ENCODE results near the gene HAS3.
A peak's percentile ranks its signal among the peaks of the same experiment; 100 is the strongest.

HAS3 gene

GRCh38 chr16:69132424-69133252 is 27.2 kb downstream of the HAS3 start, which contains the start of the genes CHTF8 and UTP4 (continued):
- TF ChIP-seq ZNF132 (tag by site-specific recombination; IDR thresholded peaks at IDR 0.05; ENCODE audit: borderline replicate concordance) (no peak), ZNF585B (tag by site-specific recombination; IDR thresholded peaks at IDR 0.05) (no peak), ZNF777 (tag by site-specific recombination; IDR thresholded peaks at IDR 0.05; ENCODE audit: borderline replicate concordance) (no peak), ZXDB (tag by site-specific recombination; IDR thresholded peaks at IDR 0.05) (peak; percentile 56), ZBTB6 (tag by site-specific recombination; IDR thresholded peaks at IDR 0.05) (no peak), ZNF654 (tag by site-specific recombination; IDR thresholded peaks at IDR 0.05; ENCODE audit: low read depth) (no peak), ATF2 (tag by site-specific recombination; IDR thresholded peaks at IDR 0.05; ENCODE audit: low read depth) (no peak), KLF1 (tag by site-specific recombination; IDR thresholded peaks at IDR 0.05) (0 out of 2 replicates have a peak, but pooled peaks have one; percentile 43), SP7 (tag by site-specific recombination; IDR thresholded peaks at IDR 0.05) (peak; percentile 32), FEZF1 (tag by site-specific recombination; IDR thresholded peaks at IDR 0.05) (no peak), ELK4 (IDR thresholded peaks at IDR 0.05; ENCODE audit: borderline replicate concordance, low read depth, low read length) (no peak), ZSCAN16 (tag by site-specific recombination; IDR thresholded peaks at IDR 0.05) (no peak), ZBTB20 (tag by site-specific recombination; IDR thresholded peaks at IDR 0.05) (peak; percentile 40; the same call in 1 of the 2 replicates), ZNF146 (tag by site-specific recombination; IDR thresholded peaks at IDR 0.05) (no peak), ZNF830 (tag by site-specific recombination; IDR thresholded peaks at IDR 0.05; ENCODE audit: low read depth) (no peak), ZBTB11 (tag by site-specific recombination; conservative IDR thresholded peaks at IDR 0.05; ENCODE audit: low read depth) (peak; percentile 89), ZNF169 (tag by site-specific recombination; IDR thresholded peaks at IDR 0.05) (no peak), ZSCAN30 (tag by site-specific recombination; IDR thresholded peaks at IDR 0.05) (0 out of 2 replicates have a peak, but pooled peaks have one; percentile 14), GLI2 (tag by site-specific recombination; IDR thresholded peaks at IDR 0.05; ENCODE audit: borderline replicate concordance, low read depth) (no peak), ZFHX2 (tag by site-specific recombination; conservative IDR thresholded peaks at IDR 0.05) (peak; percentile 29), GLIS2 (tag by site-specific recombination; IDR thresholded peaks at IDR 0.05) (peak; percentile 31; the same call in 1 of the 2 replicates), ZNF362 (tag by site-specific recombination; IDR thresholded peaks at IDR 0.05) (no peak), ZEB2 (tag by site-specific recombination; IDR thresholded peaks at IDR 0.05) (peak; percentile 60), MZF1 (tag by site-specific recombination; IDR thresholded peaks at IDR 0.05; ENCODE audit: borderline replicate concordance) (no peak), ZNF335 (tag by site-specific recombination; conservative IDR thresholded peaks at IDR 0.05) (peak; percentile 63), ZNF416 (tag by site-specific recombination; IDR thresholded peaks at IDR 0.05) (no peak), PRDM6 (tag by site-specific recombination; IDR thresholded peaks at IDR 0.05) (no peak), ZBTB48 (tag by site-specific recombination; IDR thresholded peaks at IDR 0.05) (0 out of 2 replicates have a peak, but pooled peaks have one; percentile 17), ZNF433 (tag by site-specific recombination; IDR thresholded peaks at IDR 0.05; ENCODE audit: low read depth) (no peak)
